Measurements from ENCODE around the gene KIF3C.

DNA sequence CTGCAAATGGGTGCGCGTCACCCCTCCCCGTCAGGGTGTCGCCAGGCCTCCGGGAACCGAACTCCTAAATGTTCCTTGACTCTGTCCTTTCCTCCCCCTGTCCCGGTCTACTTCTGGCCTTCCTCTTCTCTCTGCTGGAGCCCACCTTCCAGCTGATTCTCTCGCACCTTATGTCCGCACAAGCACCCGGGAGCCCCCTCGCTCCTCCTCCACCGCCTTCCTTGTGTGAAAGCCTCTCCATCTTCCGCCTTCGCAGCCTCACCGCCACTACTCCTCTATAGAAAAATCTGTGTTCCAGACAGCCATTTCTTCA lies 627 bp upstream of the KIF3C start:
- TF ChIP-seq CTCF (IDR thresholded peaks at IDR 0.05) (no peak), POLR2A (IDR thresholded peaks at IDR 0.05) (no peak)

Data from thyroid gland (tissue), 4 donors.